GM19467 (cell line): Measurements from ENCODE around the gene SLC35A1.
"Not testable (repeated sequence)": the region's sequence is repeated elsewhere in the genome, so short reads cannot be mapped to it uniquely, and the experiment has no call there.

ENCODE experiments used
- ATAC-seq: cut with Tn5 transposase; IDR thresholded peaks from one replicate; pipeline ENCODE4 v1.9.1; 2021; ENCODE audit warnings: mild to moderate bottlenecking, moderate library complexity; ENCODE audit not compliant: unreplicated experiment

The SLC35A1 gene

GRCh38 chr6:87472525-87473418 lies at the start of gene SLC35A1:
Gene SLC35A1 (plus strand): TSS chr6:87472974. CDS start chr6:87473004, 30 bp downstream.
- peak; percentile 73 for ATAC-seq

GRCh38 chr6:87426789-87427188 lies 46.0 kb upstream of the SLC35A1 start:
- ATAC-seq, result no peak

- no peak for ATAC-seq
Measured at GRCh38 chr6:87430499-87430898, 42.3 kb upstream of the SLC35A1 start.

- no peak for ATAC-seq
Measured at GRCh38 chr6:87431263-87431662, 41.5 kb upstream of the SLC35A1 start.

- ATAC-seq, result no peak
Measured at GRCh38 chr6:87436435-87436834, 36.3 kb upstream of the SLC35A1 start.

GRCh38 chr6:87441711-87442110 lies 31.1 kb upstream of the SLC35A1 start:
- no peak for ATAC-seq

- no peak for ATAC-seq
Measured at GRCh38 chr6:87444362-87444761, 28.4 kb upstream of the SLC35A1 start.

- ATAC-seq, result no peak
Measured at GRCh38 chr6:87465051-87465450, 7.7 kb upstream of the SLC35A1 start.

GRCh38 chr6:87473419-87473903 lies 687 bp downstream of the SLC35A1 start:
- ATAC-seq, result peak; percentile 60

GRCh38 chr6:87481931-87482330 lies 9.2 kb downstream of the SLC35A1 start:
- no peak for ATAC-seq

- no peak for ATAC-seq
Measured at GRCh38 chr6:87482366-87482765, 9.6 kb downstream of the SLC35A1 start.

GRCh38 chr6:87483929-87484328 lies 11.2 kb downstream of the SLC35A1 start:
- ATAC-seq, result no peak

GRCh38 chr6:87484491-87484890 lies 11.7 kb downstream of the SLC35A1 start:
- ATAC-seq, result no peak

GRCh38 chr6:87487555-87487954 lies 14.8 kb downstream of the SLC35A1 start:
- no peak for ATAC-seq

- not testable (repeated sequence) for ATAC-seq
Measured at GRCh38 chr6:87489326-87489725, 16.6 kb downstream of the SLC35A1 start.

- no peak for ATAC-seq
Measured at GRCh38 chr6:87494761-87495422, 22.1 kb downstream of the SLC35A1 start.

GRCh38 chr6:87498048-87498447 lies 25.3 kb downstream of the SLC35A1 start:
- ATAC-seq, result no peak

- ATAC-seq, result no peak
Measured at GRCh38 chr6:87501809-87502572, 29.2 kb downstream of the SLC35A1 start.

GRCh38 chr6:87504441-87504840 lies 31.7 kb downstream of the SLC35A1 start:
- no peak for ATAC-seq

GRCh38 chr6:87514831-87515230 lies 42.1 kb downstream of the SLC35A1 start:
- no peak for ATAC-seq

- no peak for ATAC-seq
Measured at GRCh38 chr6:87518453-87518852, 45.7 kb downstream of the SLC35A1 start.
